Bronchial epithelial cell (primary cell): ENCODE results near the gene SLC6A9. TPM values are rescaled to one million over a fixed set of nuclear protein-coding genes. Genes with fewer than 3 reads are reported as not detected.

Source experiments
- DNase-seq: peaks from one replicate; pipeline ENCODE4 v3.0.0-alpha.2; 2010; ENCODE audit warnings: low read depth
- FAIRE-seq: peaks from 2 replicates; lab custom pipeline; 2011; peaks lifted over from hg19 to GRCh38; lab: Jason Lieb, UNC
- H3K27me3 ChIP-seq: 2 replicates; pipeline ENCODE4 v1.5.1; 2011; ENCODE audit warnings: low read length; ENCODE audit not compliant: control insufficient read depth, insufficient read depth
- H3K36me3 ChIP-seq: 2 replicates; pipeline ENCODE4 v1.5.1; 2011; ENCODE audit warnings: low read length; ENCODE audit not compliant: control insufficient read depth, insufficient read depth
- H3K4me3 ChIP-seq: 2 replicates; pipeline ENCODE4 v1.5.1; 2011; ENCODE audit warnings: mild to moderate bottlenecking, low read depth, low read length, control low read depth
- CTCF ChIP-seq: IDR thresholded peaks from 2 replicates; pipeline ENCODE4 v1.5.1; 2011; ENCODE audit warnings: mild to moderate bottlenecking, moderate library complexity, low read length, control low read depth, inconsistent platforms; ENCODE audit not compliant: insufficient read depth, severe bottlenecking
- total RNA-seq: library from RNA; depleted of rRNA; stranded (reverse); fragments of >200 nt; gene quantifications from 2 replicates; pipeline ENCODE4 v1.2.1, GENCODE V29; 2014

The SLC6A9 gene
- total RNA-seq, 1 donor from 2014 or later: 13.4 TPM

DNA sequence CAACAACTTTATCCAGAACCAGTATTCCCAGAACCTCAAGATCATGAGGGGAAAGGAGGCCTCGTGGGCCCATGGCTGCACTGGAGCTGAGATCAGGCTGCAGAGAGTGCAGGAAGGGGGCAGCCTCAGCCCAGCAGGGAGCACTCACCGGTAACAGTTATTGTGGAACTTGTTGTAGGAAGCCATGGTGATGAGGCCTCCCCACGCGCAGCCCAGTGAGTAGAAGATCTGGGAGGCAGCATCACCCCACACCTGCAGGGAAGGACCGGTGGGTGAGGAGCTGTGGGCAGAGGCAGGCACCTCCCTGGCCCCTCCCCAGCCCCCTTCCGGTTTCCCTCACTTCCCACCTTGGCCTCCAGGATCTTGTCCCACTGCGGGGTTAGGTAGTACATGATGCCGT lies 29.1 kb downstream of the SLC6A9 start:
- Histone ChIP-seq H3K36me3 (peaks cover 38% of the 10 kb centered on the region), H3K4me3 (no peak overlapping the region), H3K27me3 (no peaks in the 10 kb centered on the region)
- TF ChIP-seq CTCF: no peak
- FAIRE-seq (no peak), DNase-seq (no peak)

- H3K4me3 ChIP-seq: no peak overlapping the region
- TF ChIP-seq CTCF: no peak
- no peaks in the 10 kb centered on the region for H3K27me3 ChIP-seq
- DNase-seq (no peak), FAIRE-seq (no peak)
- peaks cover 39% of the 10 kb centered on the region for H3K36me3 ChIP-seq
Observed at GRCh38 chr1:44000122-44000665, 31.1 kb downstream of the SLC6A9 start.

- FAIRE-seq: no peak
- TF ChIP-seq CTCF: no peak
- Histone ChIP-seq H3K4me3 (no peak overlapping the region), H3K27me3 (no peaks in the 10 kb centered on the region), H3K36me3 (peaks cover 34% of the 10 kb centered on the region)
- DNase-seq: no peak
Observed at GRCh38 chr1:43999455-43999854, 31.8 kb downstream of the SLC6A9 start.

DNA sequence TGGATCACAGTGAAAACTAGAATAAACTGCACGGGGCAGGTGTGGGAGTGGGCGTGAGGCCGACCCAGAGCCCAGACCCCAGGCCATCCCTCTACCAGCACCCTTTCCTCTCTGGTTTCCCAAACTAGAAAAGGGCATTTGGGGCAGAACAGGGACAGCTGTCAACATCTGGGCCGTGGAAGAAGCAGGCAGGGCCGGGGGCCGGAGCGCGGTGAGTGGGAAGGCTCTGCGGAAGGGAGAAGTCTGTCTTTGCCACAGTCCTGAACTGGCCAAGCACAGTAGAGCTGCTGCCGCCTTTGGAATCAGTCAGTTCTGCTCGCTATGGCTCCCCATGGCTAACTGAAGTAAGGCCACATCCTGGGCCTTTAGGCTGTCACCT lies 33.3 kb downstream of the SLC6A9 start:
- H3K36me3 ChIP-seq: peaks cover 32% of the 10 kb centered on the region
- no peak for FAIRE-seq

GRCh38 chr1:43997295-43997999 lies 33.8 kb downstream of the SLC6A9 start:
- no peaks in the 10 kb centered on the region for H3K27me3 ChIP-seq
- TF ChIP-seq CTCF: no peak
- FAIRE-seq (no peak), DNase-seq (no peak)
- H3K4me3 ChIP-seq: no peak overlapping the region
- peaks cover 27% of the 10 kb centered on the region for H3K36me3 ChIP-seq

More for the DNA sequence above, 33.3 kb downstream of the SLC6A9 start:
- Histone ChIP-seq H3K27me3 (no peaks in the 10 kb centered on the region), H3K4me3 (no peak overlapping the region)
- TF ChIP-seq CTCF: no peak
- no peak for DNase-seq
